ENCODE measurements around the gene CEP250.

The CEP250 gene

DNA sequence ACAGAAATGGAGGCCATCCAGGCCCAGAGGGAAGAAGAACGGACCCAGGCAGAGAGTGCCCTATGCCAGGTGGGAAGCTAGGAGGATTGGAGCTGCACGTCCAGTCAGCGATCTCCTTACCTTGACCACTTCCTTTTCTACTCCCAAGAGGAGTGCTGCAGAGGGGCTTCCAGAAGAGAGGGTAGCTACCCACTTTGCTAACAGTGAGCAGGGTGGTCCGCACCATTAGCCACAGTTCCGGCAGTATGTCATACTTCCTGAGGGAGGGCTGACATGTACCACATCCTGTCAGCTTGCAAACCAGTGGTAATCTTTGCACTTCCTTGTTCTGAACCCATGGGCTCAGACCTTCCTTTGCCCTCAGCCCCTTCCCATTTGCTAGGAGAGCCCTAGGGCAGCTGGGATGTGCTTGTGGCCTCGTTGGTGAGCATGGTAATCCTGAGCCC lies 35.4 kb downstream of the CEP250 start:
- Histone ChIP-seq H3K9ac (ENCODE audit: low read depth, low read length) (peak overlapping the region; percentile 76), H3K27ac (ENCODE audit: low read length) (peak overlapping the region; percentile 96), H3K4me3 (ENCODE audit: low read depth in 1 of 2, low read length in 2 of 2) (peak overlapping the region; percentile 61 to 73), H3K36me3 (ENCODE audit: insufficient read depth, low read length) (peaks cover 89% of the 10 kb centered on the region), H3K79me2 (ENCODE audit: insufficient read depth, low read length) (peaks cover 63% of the 10 kb centered on the region), H2AFZ (ENCODE audit: low read depth, low read length) (peak overlapping the region; percentile 93), H3K4me1 (ENCODE audit: insufficient read depth, low read length) (peaks cover 38% of the 10 kb centered on the region), H4K20me1 (ENCODE audit: insufficient read depth, low read length) (no peaks in the 10 kb centered on the region), H3K9me3 (ENCODE audit: insufficient read depth, low read length, severe bottlenecking) (no peaks in the 10 kb centered on the region), H3K4me2 (ENCODE audit: insufficient read depth, low read length) (peak overlapping the region; percentile 88), H3K27me3 (ENCODE audit: insufficient read depth, low read length, poor library complexity) (no peaks in the 10 kb centered on the region)
- DNase-seq (peak; percentile 87), ATAC-seq (ENCODE audit: insufficient read depth, low read depth) (peak; percentile 100)
- TF ChIP-seq EZH2 (IDR thresholded peaks at IDR 0.05; ENCODE audit: borderline replicate concordance, low read depth, low read length, severe bottlenecking) = no peak
- TF ChIP-seq, protein P1, sequence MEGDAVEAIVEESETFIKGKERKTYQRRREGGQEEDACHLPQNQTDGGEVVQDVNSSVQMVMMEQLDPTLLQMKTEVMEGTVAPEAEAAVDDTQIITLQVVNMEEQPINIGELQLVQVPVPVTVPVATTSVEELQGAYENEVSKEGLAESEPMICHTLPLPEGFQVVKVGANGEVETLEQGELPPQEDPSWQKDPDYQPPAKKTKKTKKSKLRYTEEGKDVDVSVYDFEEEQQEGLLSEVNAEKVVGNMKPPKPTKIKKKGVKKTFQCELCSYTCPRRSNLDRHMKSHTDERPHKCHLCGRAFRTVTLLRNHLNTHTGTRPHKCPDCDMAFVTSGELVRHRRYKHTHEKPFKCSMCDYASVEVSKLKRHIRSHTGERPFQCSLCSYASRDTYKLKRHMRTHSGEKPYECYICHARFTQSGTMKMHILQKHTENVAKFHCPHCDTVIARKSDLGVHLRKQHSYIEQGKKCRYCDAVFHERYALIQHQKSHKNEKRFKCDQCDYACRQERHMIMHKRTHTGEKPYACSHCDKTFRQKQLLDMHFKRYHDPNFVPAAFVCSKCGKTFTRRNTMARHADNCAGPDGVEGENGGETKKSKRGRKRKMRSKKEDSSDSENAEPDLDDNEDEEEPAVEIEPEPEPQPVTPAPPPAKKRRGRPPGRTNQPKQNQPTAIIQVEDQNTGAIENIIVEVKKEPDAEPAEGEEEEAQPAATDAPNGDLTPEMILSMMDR (IDR thresholded peaks at IDR 0.05; ENCODE audit: borderline replicate concordance, extremely low read depth, low read length, poor library complexity, severe bottlenecking) = no peak

DNA sequence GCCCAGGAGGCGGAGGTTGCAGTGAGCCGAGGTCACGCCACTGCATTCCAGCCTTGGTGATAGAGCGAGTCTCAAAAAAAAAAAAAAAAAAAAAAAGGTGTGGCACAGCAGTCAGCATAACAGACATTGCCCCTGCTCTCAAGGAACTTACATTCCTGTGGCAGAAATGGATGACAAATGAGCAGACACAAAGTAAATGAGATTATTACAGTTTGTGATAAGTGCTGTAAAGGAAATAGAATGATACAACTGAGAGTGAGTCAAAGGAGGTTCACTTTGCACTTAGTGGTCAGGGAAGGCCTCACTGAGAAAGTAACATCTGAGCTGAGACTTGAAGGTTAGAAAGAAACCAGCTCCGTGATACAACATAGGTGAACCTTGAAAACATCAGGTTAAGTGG lies 36.4 kb downstream of the CEP250 start:
- Histone ChIP-seq H3K79me2 (ENCODE audit: insufficient read depth, low read length) (peaks cover 53% of the 10 kb centered on the region), H3K4me2 (ENCODE audit: insufficient read depth, low read length) (peak overlapping the region; percentile 88), H3K27ac (ENCODE audit: low read length) (peak overlapping the region; percentile 96), H3K9me3 (ENCODE audit: insufficient read depth, low read length, severe bottlenecking) (no peaks in the 10 kb centered on the region), H3K4me1 (ENCODE audit: insufficient read depth, low read length) (peaks cover 38% of the 10 kb centered on the region), H2AFZ (ENCODE audit: low read depth, low read length) (no peak overlapping the region), H3K4me3 (ENCODE audit: low read depth in 1 of 2, low read length in 2 of 2) (peak overlapping the region in 1 of 2 experiments; percentile 73; a peak in 1 of 4 replicates), H4K20me1 (ENCODE audit: insufficient read depth, low read length) (no peaks in the 10 kb centered on the region), H3K36me3 (ENCODE audit: insufficient read depth, low read length) (peaks cover 89% of the 10 kb centered on the region), H3K9ac (ENCODE audit: low read depth, low read length) (peak overlapping the region; percentile 76; the same call in 1 of the 2 replicates), H3K27me3 (ENCODE audit: insufficient read depth, low read length, poor library complexity) (no peaks in the 10 kb centered on the region)
- no peak for ATAC-seq (ENCODE audit: insufficient read depth, low read depth)
- no peak for DNase-seq
- TF ChIP-seq EZH2 (IDR thresholded peaks at IDR 0.05; ENCODE audit: borderline replicate concordance, low read depth, low read length, severe bottlenecking) = no peak
- TF ChIP-seq, protein P1 (IDR thresholded peaks at IDR 0.05; ENCODE audit: borderline replicate concordance, extremely low read depth, low read length, poor library complexity, severe bottlenecking) = no peak

DNA sequence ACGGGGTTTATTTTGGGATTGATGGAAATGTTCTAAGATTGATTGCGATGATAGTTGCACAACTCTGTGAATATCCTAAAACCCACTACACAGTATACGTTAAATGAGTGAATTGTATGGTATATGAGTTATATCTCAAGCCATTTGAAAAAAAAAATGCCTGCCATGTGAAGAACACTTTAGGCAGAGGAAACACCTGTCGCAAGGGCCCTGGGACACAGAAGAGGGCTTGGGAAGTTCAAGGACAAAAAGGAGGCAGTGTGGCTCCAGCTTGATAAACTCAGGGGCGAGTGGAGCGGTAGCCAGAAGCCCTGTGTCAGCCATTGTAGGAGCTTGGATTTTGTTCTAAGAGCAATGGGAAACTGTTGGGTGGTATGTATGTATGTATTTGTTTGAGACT lies 37.0 kb downstream of the CEP250 start:
- peaks cover 89% of the 10 kb centered on the region for H3K36me3 ChIP-seq (ENCODE audit: insufficient read depth, low read length)
- DNase-seq = no peak

More for the DNA sequence above, 37.0 kb downstream of the CEP250 start:
- Histone ChIP-seq H2AFZ (ENCODE audit: low read depth, low read length) (no peak overlapping the region), H3K27me3 (ENCODE audit: insufficient read depth, low read length, poor library complexity) (no peaks in the 10 kb centered on the region), H4K20me1 (ENCODE audit: insufficient read depth, low read length) (no peaks in the 10 kb centered on the region), H3K79me2 (ENCODE audit: insufficient read depth, low read length) (peaks cover 49% of the 10 kb centered on the region), H3K4me1 (ENCODE audit: insufficient read depth, low read length) (peaks cover 38% of the 10 kb centered on the region), H3K9ac (ENCODE audit: low read depth, low read length) (no peak overlapping the region), H3K9me3 (ENCODE audit: insufficient read depth, low read length, severe bottlenecking) (no peaks in the 10 kb centered on the region), H3K4me2 (ENCODE audit: insufficient read depth, low read length) (peak overlapping the region; percentile 88; the same call in 1 of the 2 replicates), H3K27ac (ENCODE audit: low read length) (peak overlapping the region; percentile 13; the same call in 1 of the 2 replicates), H3K4me3 (ENCODE audit: low read depth in 1 of 2, low read length in 2 of 2) (no peak overlapping the region)
- no peak for ATAC-seq (ENCODE audit: insufficient read depth, low read depth)
- no peak for TF ChIP-seq EZH2 (IDR thresholded peaks at IDR 0.05; ENCODE audit: borderline replicate concordance, low read depth, low read length, severe bottlenecking)
- TF ChIP-seq, protein P1 (IDR thresholded peaks at IDR 0.05; ENCODE audit: borderline replicate concordance, extremely low read depth, low read length, poor library complexity, severe bottlenecking) = no peak

Data from DND-41 (cell line).